Heart left ventricle (tissue), 13 donors: ENCODE data around the gene IGSF3.
"Not testable (repeated sequence)": the region's sequence is repeated elsewhere in the genome, so short reads cannot be mapped to it uniquely, and the experiment has no call there.

Experiments used
- CTCF ChIP-seq, 12 donors: fragments of 200-600 bp; sonication (generic) in 4 of 12; IDR thresholded peaks; one replicate each; pipeline versions ENCODE4 v1.5.0 to v1.8.0; 2018 to 2022; ENCODE audit warnings: antibody characterized with exemption in 12 of 12, mild to moderate bottlenecking in 5 of 12
- POLR2A ChIP-seq, 2 donors: fragments of 450-650 bp; IDR thresholded peaks; one replicate each; pipeline ENCODE4 v1.6.1; 2017; ENCODE audit warnings: antibody characterized with exemption in 2 of 2, mild to moderate bottlenecking in 2 of 2, moderate library complexity in 2 of 2
- donor health status: ischemic (EF 13 %, LVEDD 7.1; RV severe dilation, severe dysfunction).
- donor health status: DM: no; HTN: yes; CAD: no.
- donor health status: DM: no; HTN: no; CAD: no.
- donor health status: ischemic (EF 25% LVEDD 6.9; RV normal size, moderate dysfunction).
- donor health status: ischemic (EF 25% LVEDD 5.7; RV mildly dilated, moderate dysfunction).
- donor health status: ischemic (EF 35%, LVEDD 5.7; RV mildly dilated, moderate dysfunction).
- donor health status: nonischemic (EF 11% LVEDD 7.7; RV severe dilation, severe dysfunction).
- donor health status: DM: yes; HTN: yes; CAD: no.
- donor health status: PGD.
- donor health status: ischemic (EF 29% LVEDD 5.4; RV normal size, mild dysfunction).
- donor health status: nonischemic (EF 23%, LVEDD 6.1; RV moderate dilation, normal function).

GRCh38 chr1:116591006-116591950 is 76.3 kb downstream of the IGSF3 start:
- TF ChIP-seq CTCF, POLR2A (IDR thresholded peaks at IDR 0.05): not testable (repeated sequence)
